HG03439 (cell line): ENCODE results near the gene ERICH3.

ENCODE experiments used
- ATAC-seq: cut with Tn5 transposase; IDR thresholded peaks from one replicate; pipeline ENCODE4 v1.9.1; 2021; ENCODE audit warnings: mild to moderate bottlenecking, moderate library complexity; ENCODE audit not compliant: unreplicated experiment

The ERICH3 gene

GRCh38 chr1:74673351-74674111, at the start of gene ERICH3:
TSS of gene ERICH3 (minus strand) at chr1:74673792. CDS start at chr1:74673519, 273 bp downstream.
- ATAC-seq: no peak

DNA sequence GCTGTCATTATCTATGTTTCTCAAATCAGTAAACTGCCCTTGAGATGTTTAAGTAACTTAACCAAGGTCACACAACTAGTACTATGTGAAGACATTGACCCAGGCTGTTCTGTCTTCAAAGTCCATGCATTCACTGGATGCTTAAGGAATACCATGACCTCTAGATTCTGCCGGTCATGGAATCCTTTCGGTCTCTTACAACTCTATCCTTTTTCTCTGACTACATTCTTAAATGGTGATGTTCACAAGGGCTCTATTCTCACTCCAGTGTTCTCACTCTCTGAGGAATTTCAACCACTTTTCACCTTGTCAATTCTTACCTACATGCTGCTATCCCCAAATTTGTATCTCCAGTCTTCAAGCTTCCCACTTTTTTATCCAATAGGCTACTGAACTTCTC, 44.0 kb upstream of the ERICH3 start:
- ATAC-seq: no peak

- no peak for ATAC-seq
These were observed 43.2 kb upstream of the ERICH3 start for GRCh38 chr1:74716822-74717221.

- ATAC-seq: no peak
These were observed 42.2 kb upstream of the ERICH3 start for GRCh38 chr1:74715806-74716205.

- ATAC-seq: no peak
These were observed 41.6 kb upstream of the ERICH3 start for GRCh38 chr1:74715236-74715502.

GRCh38 chr1:74714429-74715235, 41.0 kb upstream of the ERICH3 start:
- peak; percentile 53 for ATAC-seq

GRCh38 chr1:74713849-74714248, 40.3 kb upstream of the ERICH3 start:
- ATAC-seq: peak; percentile 11

- ATAC-seq: no peak
These were observed 39.3 kb upstream of the ERICH3 start for GRCh38 chr1:74712881-74713280.

DNA sequence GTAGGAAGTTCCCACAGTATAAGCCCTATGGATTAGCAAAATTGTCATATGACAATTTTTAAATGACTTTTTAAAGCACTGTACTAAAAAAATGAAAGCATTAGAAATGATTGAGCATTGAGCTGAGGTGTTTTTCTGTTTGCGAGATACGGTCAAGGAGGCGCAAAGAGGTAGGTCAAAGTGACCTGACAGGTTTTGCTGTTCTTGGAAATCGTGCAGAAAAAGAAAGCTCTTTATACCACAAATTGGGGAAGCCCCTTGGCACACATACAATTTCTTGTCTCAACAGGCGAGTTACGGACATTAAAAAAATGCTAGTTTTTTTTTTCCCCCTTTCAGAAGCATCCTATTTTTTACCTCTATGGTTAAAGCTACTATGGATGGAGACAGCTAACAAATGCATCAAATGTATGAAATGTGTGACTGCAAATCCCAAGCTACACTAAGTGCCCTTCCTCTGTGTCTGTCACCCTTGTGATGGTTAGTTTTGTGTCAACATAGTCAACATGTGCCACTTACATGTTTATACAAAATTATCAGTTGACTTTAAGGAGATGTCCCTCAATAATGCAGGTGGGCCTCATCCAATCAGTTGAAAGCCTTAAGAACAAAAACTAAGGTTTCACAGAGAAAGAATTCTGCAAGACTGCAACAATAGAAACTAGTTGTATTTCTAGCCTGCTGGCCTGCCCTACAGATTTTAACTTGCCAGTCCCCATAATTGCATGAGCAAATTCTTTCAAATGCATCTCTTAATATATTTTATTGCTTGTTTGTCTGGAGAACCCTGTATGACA, 30.0 kb upstream of the ERICH3 start:
- ATAC-seq: no peak

DNA sequence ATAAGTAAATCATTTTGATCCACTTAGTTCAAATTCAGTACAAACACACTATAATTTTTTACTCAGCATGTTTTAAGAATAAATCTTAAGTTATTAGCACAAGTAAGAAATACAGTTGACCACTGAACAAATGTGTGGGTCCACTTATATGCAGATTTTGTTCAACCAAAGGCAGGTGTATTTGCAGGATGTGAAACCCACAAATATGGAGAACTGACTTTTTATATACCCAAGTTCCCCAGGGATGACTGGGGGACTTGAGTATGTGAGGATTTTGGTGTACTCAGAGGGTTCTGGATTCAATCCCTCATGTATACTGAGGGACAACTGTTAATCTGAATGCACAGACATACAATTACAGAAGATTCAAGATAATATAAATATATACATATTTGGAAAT, 25.7 kb upstream of the ERICH3 start:
- ATAC-seq: no peak

DNA sequence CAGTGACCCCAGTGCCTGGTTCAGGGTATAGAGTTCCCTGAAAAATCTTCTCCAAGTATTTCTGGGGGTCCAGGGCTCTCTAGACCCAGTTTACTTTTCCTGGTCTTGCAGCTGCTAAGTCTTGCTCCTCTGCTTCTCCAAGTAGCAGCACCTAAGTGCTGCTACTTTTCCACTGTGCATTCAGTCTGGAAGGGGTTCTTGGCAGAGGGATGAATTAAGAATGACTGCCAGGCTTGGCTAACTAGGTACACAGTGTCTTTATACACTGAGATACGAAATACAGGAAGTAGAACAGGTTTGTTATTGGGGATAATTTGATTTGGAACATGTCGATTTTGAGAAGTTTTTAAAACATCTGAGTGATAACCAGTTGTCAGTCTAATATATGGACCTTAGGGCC, 24.2 kb upstream of the ERICH3 start:
- no peak for ATAC-seq

DNA sequence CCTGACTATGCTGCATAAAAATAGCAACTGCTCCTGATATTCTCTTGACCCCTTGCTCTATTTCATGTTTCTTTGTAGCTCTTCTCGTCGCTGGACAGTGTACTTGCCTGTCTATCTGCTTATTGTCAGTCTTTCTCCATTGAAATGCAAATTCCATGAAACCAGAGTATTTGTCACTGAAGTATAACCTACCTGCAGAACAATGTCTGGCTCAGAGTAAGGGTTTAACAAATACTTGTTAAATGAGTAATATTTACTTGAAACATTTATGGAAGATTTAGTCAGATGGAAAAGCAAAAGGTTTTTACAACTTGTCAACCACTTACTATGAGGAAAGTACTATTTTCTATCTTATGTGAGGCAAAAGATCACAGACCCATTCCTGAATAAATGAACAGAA, 19.9 kb upstream of the ERICH3 start:
- ATAC-seq: no peak

GRCh38 chr1:74690909-74691308, 17.3 kb upstream of the ERICH3 start:
- no peak for ATAC-seq

GRCh38 chr1:74690364-74690696, 16.7 kb upstream of the ERICH3 start:
- ATAC-seq: no peak

GRCh38 chr1:74689621-74690363, 16.2 kb upstream of the ERICH3 start:
- ATAC-seq: no peak

DNA sequence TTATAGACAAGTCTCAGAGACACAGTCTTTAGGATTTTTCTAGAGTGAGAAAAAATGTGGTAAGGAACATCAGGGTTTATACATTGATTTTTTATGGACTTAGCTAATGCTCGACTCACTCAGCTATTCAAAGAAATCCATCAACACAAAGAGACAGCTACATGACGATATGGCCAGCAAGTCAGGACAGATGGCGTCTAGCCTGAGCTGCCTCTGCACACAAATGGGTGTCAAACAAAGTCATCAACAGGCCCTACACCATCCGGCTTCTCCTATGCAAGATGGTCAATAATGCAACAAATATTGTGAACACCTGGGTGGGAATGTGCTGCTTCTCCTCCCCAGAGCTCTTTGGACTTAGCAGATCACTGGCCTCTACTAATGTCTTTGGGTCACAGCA, 13.3 kb upstream of the ERICH3 start:
- no peak for ATAC-seq

- ATAC-seq: no peak
These were observed 10.7 kb upstream of the ERICH3 start for GRCh38 chr1:74684301-74684700.

DNA sequence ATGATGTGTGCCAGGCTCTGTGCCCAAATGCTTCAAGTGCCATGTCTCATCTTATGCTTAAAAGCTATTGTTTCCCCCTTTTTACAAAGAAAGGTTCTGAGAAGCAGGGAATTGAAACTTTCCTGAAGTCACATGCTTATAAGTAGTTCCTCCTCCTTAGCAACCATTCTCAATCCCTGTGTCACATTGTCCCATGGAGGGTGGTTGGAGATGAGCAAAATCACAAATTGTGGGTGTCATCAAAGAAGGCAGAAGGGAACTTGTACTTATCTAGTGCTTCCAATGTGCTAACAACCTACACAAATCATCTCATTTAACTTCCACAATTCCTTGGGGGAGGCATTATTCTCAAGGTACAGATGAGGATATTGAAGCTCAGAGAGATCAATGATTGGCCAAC, 10.1 kb upstream of the ERICH3 start:
- ATAC-seq: no peak

DNA sequence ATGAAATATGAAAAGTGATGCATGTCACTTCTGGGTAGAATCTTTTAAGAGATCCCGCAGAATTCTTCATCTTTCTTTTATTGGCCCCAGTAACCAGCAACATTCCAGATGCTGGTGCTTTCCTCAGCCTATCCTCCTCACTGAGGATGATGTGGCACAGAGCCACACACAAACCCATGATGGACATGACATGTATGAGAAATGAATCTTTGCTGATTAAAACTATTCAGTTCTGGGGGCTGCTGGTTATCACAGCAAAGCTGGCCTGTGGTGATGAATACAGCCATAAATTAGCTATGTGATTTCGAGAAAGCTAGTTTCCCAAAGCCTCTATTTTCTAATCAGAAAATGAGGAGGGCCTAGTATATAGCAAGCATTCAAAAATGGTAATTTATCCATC, 8.3 kb upstream of the ERICH3 start:
- no peak for ATAC-seq

DNA sequence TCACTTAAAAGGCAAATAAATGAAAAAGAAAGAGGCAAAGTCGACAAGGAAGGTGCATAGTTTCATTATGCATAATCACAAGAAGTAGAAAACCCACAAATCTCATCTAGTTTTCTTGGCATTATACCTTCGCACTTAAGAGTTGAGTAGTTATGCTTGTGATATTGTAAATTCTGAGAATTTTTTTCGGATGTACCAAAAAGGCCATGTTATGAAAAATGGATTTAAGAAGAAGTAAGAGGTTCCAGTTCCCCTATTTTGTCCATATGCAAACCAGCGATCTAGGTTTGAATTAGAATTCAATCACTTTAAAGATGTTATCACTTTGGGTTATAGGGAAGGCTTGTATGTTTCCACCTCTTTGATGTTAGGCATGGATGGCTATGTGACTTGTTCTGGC, 7.9 kb upstream of the ERICH3 start:
- ATAC-seq: peak; percentile 80

- peak; percentile 7 for ATAC-seq
These were observed 7.4 kb upstream of the ERICH3 start for GRCh38 chr1:74681001-74681400.
